K562 (cell line): ENCODE results near the gene APLNR.

Experiments used
- ESRRA ChIP-seq: fragments of 450-650 bp; IDR thresholded peaks from 2 replicates; pipeline ENCODE4 v1.6.1; 2014; ENCODE audit warnings: low read depth, mild to moderate bottlenecking, moderate library complexity, borderline replicate concordance
- NFXL1 ChIP-seq: fragments of 450-650 bp; formaldehyde crosslinking; IDR thresholded peaks from 2 replicates; pipeline ENCODE4 v1.4.0; 2021; ENCODE audit warnings: mild to moderate bottlenecking
- TOE1 ChIP-seq, 2 experiments: fragments of 450-650 bp in 1 of 2; sonication (generic) in 1 of 2; formaldehyde crosslinking in 1 of 2; IDR thresholded peaks; 2 replicates each; pipeline versions ENCODE4 v1.7.1 to v1.8.0; 2016 to 2022; ENCODE audit warnings: borderline replicate concordance in 2 of 2, mild to moderate bottlenecking in 2 of 2, antibody characterized with exemption in 1 of 2, inconsistent platforms in 1 of 2, low read depth in 1 of 2, missing genetic modification reagents in 1 of 2, moderate library complexity in 1 of 2
- TF ChIP-seq, protein P1 (sequence below), 3 experiments: IDR thresholded peaks in 2 of 3; conservative IDR thresholded peaks in 1 of 3; 2 replicates each; pipeline ENCODE4 v1.5.1; 2011 to 2012; ENCODE audit warnings: low read length in 3 of 3, mild to moderate bottlenecking in 3 of 3, control low read depth in 2 of 3, improper control_type of control experiment in 1 of 3, inconsistent platforms in 1 of 3, low read depth in 1 of 3, mixed read lengths in 1 of 3, moderate library complexity in 1 of 3; ENCODE audit not compliant: insufficient read depth in 2 of 3
- TF ChIP-seq, protein P2 (sequence below): fragments of 450-650 bp; IDR thresholded peaks from 2 replicates; pipeline ENCODE4 v1.6.1; 2016; ENCODE audit warnings: missing biosample characterization, missing genetic modification characterization

DNA sequence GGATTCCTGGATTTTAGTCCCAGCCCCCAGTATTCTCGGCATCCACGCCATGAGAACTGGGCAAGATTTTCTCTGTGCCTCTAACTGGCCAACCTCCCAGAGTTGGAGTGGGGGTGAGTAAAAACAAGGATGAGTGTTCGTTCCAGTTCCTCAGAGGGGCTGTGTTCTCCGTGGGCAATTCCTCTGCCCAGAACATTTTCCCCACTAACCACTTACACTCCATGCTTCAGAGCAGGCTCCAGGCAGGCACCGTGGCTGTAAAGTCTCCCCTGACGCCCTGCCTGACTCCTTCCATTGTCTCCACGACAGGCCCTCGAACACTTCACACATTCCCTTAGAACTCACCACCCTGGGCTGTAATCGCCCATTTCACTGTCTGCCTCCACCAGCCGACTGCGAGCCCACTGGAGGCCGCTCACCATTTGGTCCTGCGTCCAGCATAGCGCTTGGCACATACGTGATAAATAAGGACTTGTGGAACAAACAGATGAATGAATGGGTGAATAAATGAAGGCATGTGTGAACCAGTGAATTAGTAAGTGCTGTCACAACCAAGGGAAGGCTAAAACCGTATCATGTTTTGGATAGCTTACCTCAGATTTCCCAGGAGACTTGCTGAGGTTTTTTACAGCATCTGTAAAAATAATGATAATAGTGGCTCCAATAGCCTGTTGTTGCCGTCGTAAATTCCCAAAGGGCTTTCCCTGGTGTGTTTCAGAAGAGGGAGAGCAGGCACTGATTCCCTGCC lies 6.1 kb downstream of the APLNR start:
- TF ChIP-seq, protein P1, sequence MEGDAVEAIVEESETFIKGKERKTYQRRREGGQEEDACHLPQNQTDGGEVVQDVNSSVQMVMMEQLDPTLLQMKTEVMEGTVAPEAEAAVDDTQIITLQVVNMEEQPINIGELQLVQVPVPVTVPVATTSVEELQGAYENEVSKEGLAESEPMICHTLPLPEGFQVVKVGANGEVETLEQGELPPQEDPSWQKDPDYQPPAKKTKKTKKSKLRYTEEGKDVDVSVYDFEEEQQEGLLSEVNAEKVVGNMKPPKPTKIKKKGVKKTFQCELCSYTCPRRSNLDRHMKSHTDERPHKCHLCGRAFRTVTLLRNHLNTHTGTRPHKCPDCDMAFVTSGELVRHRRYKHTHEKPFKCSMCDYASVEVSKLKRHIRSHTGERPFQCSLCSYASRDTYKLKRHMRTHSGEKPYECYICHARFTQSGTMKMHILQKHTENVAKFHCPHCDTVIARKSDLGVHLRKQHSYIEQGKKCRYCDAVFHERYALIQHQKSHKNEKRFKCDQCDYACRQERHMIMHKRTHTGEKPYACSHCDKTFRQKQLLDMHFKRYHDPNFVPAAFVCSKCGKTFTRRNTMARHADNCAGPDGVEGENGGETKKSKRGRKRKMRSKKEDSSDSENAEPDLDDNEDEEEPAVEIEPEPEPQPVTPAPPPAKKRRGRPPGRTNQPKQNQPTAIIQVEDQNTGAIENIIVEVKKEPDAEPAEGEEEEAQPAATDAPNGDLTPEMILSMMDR (IDR thresholded peaks at IDR 0.05 in 2 of 3, conservative IDR thresholded peaks at IDR 0.05 in 1 of 3; ENCODE audit: insufficient read depth in 2 of 3, low read depth in 1 of 3, low read length in 3 of 3), result no peak
- TF ChIP-seq NFXL1 (no peak), ESRRA (no peak), TOE1 (IDR thresholded peaks at IDR 0.05; ENCODE audit: borderline replicate concordance) (no peak), TOE1 (CRISPR knock-in tag; IDR thresholded peaks at IDR 0.05; ENCODE audit: borderline replicate concordance, low read depth) (no peak)
- TF ChIP-seq, protein P2, sequence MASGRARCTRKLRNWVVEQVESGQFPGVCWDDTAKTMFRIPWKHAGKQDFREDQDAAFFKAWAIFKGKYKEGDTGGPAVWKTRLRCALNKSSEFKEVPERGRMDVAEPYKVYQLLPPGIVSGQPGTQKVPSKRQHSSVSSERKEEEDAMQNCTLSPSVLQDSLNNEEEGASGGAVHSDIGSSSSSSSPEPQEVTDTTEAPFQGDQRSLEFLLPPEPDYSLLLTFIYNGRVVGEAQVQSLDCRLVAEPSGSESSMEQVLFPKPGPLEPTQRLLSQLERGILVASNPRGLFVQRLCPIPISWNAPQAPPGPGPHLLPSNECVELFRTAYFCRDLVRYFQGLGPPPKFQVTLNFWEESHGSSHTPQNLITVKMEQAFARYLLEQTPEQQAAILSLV (tag), result no peak
